Smooth muscle cell (in vitro differentiated cells): ENCODE results near the gene RBMS1. TPM values are rescaled to one million over a fixed set of nuclear protein-coding genes. Genes with fewer than 3 reads are reported as not detected.

Experiments
- DNase-seq: peaks from one replicate; lab custom pipeline; 2025; ENCODE audit not compliant: unreplicated experiment; lab: John Stamatoyannopoulos, UW
- H2AFZ ChIP-seq: fragments of 200-600 bp; sonication (generic); 2 replicates; pipeline ENCODE4 v1.6.0; 2016; ENCODE audit warnings: antibody characterized with exemption, low read depth, mild to moderate bottlenecking
- H3F3A ChIP-seq: fragments of 200-600 bp; sonication (generic); 2 replicates; pipeline ENCODE4 v1.6.0; 2017; ENCODE audit warnings: antibody characterized with exemption, low read depth
- H3K27ac ChIP-seq: fragments of 200-600 bp; sonication (generic); 2 replicates; pipeline ENCODE4 v1.5.1; 2016; ENCODE audit warnings: low read depth, mild to moderate bottlenecking
- H3K27me3 ChIP-seq: fragments of 200-600 bp; sonication (generic); 2 replicates; pipeline ENCODE4 v1.6.1; 2016; ENCODE audit warnings: low read depth, mild to moderate bottlenecking
- H3K36me3 ChIP-seq: fragments of 200-600 bp; sonication (generic); 2 replicates; pipeline ENCODE4 v1.5.1; 2016; ENCODE audit warnings: low read depth
- H3K4me1 ChIP-seq: fragments of 200-600 bp; sonication (generic); 2 replicates; pipeline ENCODE4 v1.5.1; 2016; ENCODE audit warnings: low read depth
- H3K4me2 ChIP-seq: fragments of 200-600 bp; sonication (generic); 2 replicates; pipeline ENCODE4 v1.6.0; 2016; ENCODE audit warnings: mild to moderate bottlenecking
- H3K4me3 ChIP-seq: fragments of 200-600 bp; sonication (generic); 2 replicates; pipeline ENCODE4 v1.5.1; 2016; ENCODE audit warnings: mild to moderate bottlenecking
- H3K79me2 ChIP-seq: fragments of 200-600 bp; sonication (generic); 2 replicates; pipeline ENCODE4 v1.6.0; 2016; ENCODE audit warnings: low read depth, mild to moderate bottlenecking
- H3K9ac ChIP-seq: fragments of 200-600 bp; sonication (generic); 2 replicates; pipeline ENCODE4 v1.6.0; 2016; ENCODE audit warnings: low read depth
- H3K9me3 ChIP-seq: fragments of 200-600 bp; sonication (generic); replicated peaks from 2 replicates; pipeline ENCODE4 v1.5.1; 2016; ENCODE audit warnings: low read depth
- H4K20me1 ChIP-seq: fragments of 200-600 bp; sonication (generic); 2 replicates; pipeline ENCODE4 v1.6.0; 2016; ENCODE audit warnings: low read depth
- CTCF ChIP-seq: fragments of 200-600 bp; sonication (generic); IDR thresholded peaks from 2 replicates; pipeline ENCODE4 v1.5.1; 2017; ENCODE audit warnings: borderline replicate concordance, mild to moderate bottlenecking, antibody characterized with exemption; ENCODE audit not compliant: insufficient read depth, poor library complexity, severe bottlenecking
- WGBS: methylation state at CpG from one replicate; pipeline ENCODE4 v1.1.7; 2016; ENCODE audit warnings: low lambda C conversion rate; 5-methylcytosine and 5-hydroxymethylcytosine counted together
- polyA plus RNA-seq: library from polyadenylated mRNA; unstranded; fragments of >200 nt; fragmentation: Nextera tagmentation; extraction: Ambion mirVana; gene quantifications from 2 replicates; pipeline ENCODE4 v1.2.1, GENCODE V29; 2016
- total RNA-seq: library from RNA; depleted of rRNA; stranded (reverse); fragments of >200 nt; gene quantifications from 2 replicates; pipeline ENCODE4 v1.2.3, GENCODE V29; 2014

Gene RBMS1
- total and polyA plus RNA-seq, 2 experiments from 2014 or later = 103 to 160 TPM

- H3K27me3 ChIP-seq = no peaks in the 10 kb centered on the region
- H3K4me1 ChIP-seq = peaks cover 61% of the 10 kb centered on the region
- DNase-seq = no peak
- no peak for TF ChIP-seq CTCF
- H3K9me3 ChIP-seq = no peaks in the 10 kb centered on the region
- H2AFZ ChIP-seq = no peak overlapping the region
- H3K4me2 ChIP-seq = peak overlapping the region; percentile 71
- H3K79me2 ChIP-seq = peaks cover 98% of the 10 kb centered on the region
- no peaks in the 10 kb centered on the region for H3K36me3 ChIP-seq
- peak overlapping the region; percentile 86 for H3K9ac ChIP-seq
- WGBS = 37% methylated on average over 4 of the region's 4 CpGs
- peaks cover 31% of the 10 kb centered on the region for H3F3A ChIP-seq
- no peak overlapping the region for H3K4me3 ChIP-seq
- peaks cover 50% of the 10 kb centered on the region for H4K20me1 ChIP-seq
- peak overlapping the region; percentile 96 for H3K27ac ChIP-seq
Observed at GRCh38 chr2:160472839-160473251, 20.8 kb downstream of the RBMS1 start.

- H3K27me3 ChIP-seq = no peaks in the 10 kb centered on the region
- H4K20me1 ChIP-seq = peaks cover 52% of the 10 kb centered on the region
- H3K9me3 ChIP-seq = no peaks in the 10 kb centered on the region
- H2AFZ ChIP-seq = no peak overlapping the region
- no peaks in the 10 kb centered on the region for H3K36me3 ChIP-seq
- H3F3A ChIP-seq = peaks cover 40% of the 10 kb centered on the region
- peak overlapping the region; percentile 96 for H3K27ac ChIP-seq
- no peak for DNase-seq
- H3K4me2 ChIP-seq = peak overlapping the region; percentile 71
- no peak for TF ChIP-seq CTCF
- H3K4me1 ChIP-seq = peaks cover 61% of the 10 kb centered on the region
- WGBS = 51% methylated on average over 3 of the region's 3 CpGs
- H3K79me2 ChIP-seq = peaks cover 98% of the 10 kb centered on the region
- H3K4me3 ChIP-seq = no peak overlapping the region
- peak overlapping the region; percentile 86 for H3K9ac ChIP-seq
Observed at GRCh38 chr2:160471950-160472349, 21.7 kb downstream of the RBMS1 start.

- no peaks in the 10 kb centered on the region for H3K36me3 ChIP-seq
- H3K9ac ChIP-seq = peak overlapping the region; percentile 39
- no peak for DNase-seq
- H4K20me1 ChIP-seq = peaks cover 61% of the 10 kb centered on the region
- peaks cover 100% of the 10 kb centered on the region for H3K79me2 ChIP-seq
- WGBS = 19% methylated on average over 5 of the region's 5 CpGs
- H3F3A ChIP-seq = peaks cover 40% of the 10 kb centered on the region
- H3K4me2 ChIP-seq = peak overlapping the region; percentile 74
- no peak overlapping the region for H2AFZ ChIP-seq
- no peak for TF ChIP-seq CTCF
- no peaks in the 10 kb centered on the region for H3K27me3 ChIP-seq
- peak overlapping the region; percentile 1 for H3K4me3 ChIP-seq
- H3K4me1 ChIP-seq = peaks cover 52% of the 10 kb centered on the region
- H3K9me3 ChIP-seq = no peaks in the 10 kb centered on the region
- peak overlapping the region; percentile 96 for H3K27ac ChIP-seq
Observed at GRCh38 chr2:160469621-160470204, 23.9 kb downstream of the RBMS1 start.

GRCh38 chr2:160469164-160469563 is 24.4 kb downstream of the RBMS1 start:
- Histone ChIP-seq H3K9me3 (no peaks in the 10 kb centered on the region), H3K27me3 (no peaks in the 10 kb centered on the region), H3K4me2 (peak overlapping the region; percentile 74), H3K9ac (peak overlapping the region; percentile 39), H4K20me1 (peaks cover 64% of the 10 kb centered on the region), H3K4me1 (peaks cover 48% of the 10 kb centered on the region), H2AFZ (no peak overlapping the region), H3K4me3 (peak overlapping the region; percentile 1), H3K27ac (peak overlapping the region; percentile 96), H3K36me3 (no peaks in the 10 kb centered on the region), H3K79me2 (peaks cover 100% of the 10 kb centered on the region), H3F3A (peaks cover 40% of the 10 kb centered on the region)
- DNase-seq = no peak
- no peak for TF ChIP-seq CTCF
- WGBS = 12% methylated on average over 6 of the region's 6 CpGs
